ENCODE measurements around the gene CEP57. TPM values are rescaled to one million over a fixed set of nuclear protein-coding genes. Genes with fewer than 3 reads are reported as not detected.

CEP57 gene
- 82.9 TPM for total RNA-seq

- peak; percentile 98 for DNase-seq (ENCODE audit: low spot score)
Measured at GRCh38 chr11:95790123-95790932, at the start of gene CEP57. CEP57 (plus strand) TSS chr11:95790498; CDS start chr11:95790699, 201 bp downstream.

- no peak for DNase-seq (ENCODE audit: low spot score)
Measured at GRCh38 chr11:95750101-95750500, 40.2 kb upstream of the CEP57 start.

- no peak for DNase-seq (ENCODE audit: low spot score)
Measured at GRCh38 chr11:95751515-95751914, 38.8 kb upstream of the CEP57 start.

- DNase-seq (ENCODE audit: low spot score) = no peak
Measured at GRCh38 chr11:95760941-95761340, 29.4 kb upstream of the CEP57 start.

- DNase-seq (ENCODE audit: low spot score) = no peak
Measured at GRCh38 chr11:95762534-95762933, 27.8 kb upstream of the CEP57 start.

GRCh38 chr11:95764267-95764898 is 25.9 kb upstream of the CEP57 start:
- DNase-seq (ENCODE audit: low spot score) = no peak

- DNase-seq (ENCODE audit: low spot score) = no peak
Measured at GRCh38 chr11:95766701-95767100, 23.6 kb upstream of the CEP57 start.

- no peak for DNase-seq (ENCODE audit: low spot score)
Measured at GRCh38 chr11:95767498-95767897, 22.8 kb upstream of the CEP57 start.

GRCh38 chr11:95768521-95768920 is 21.8 kb upstream of the CEP57 start:
- DNase-seq (ENCODE audit: low spot score) = no peak

- no peak for DNase-seq (ENCODE audit: low spot score)
Measured at GRCh38 chr11:95776859-95777258, 13.4 kb upstream of the CEP57 start.

GRCh38 chr11:95778699-95779098 is 11.6 kb upstream of the CEP57 start:
- DNase-seq (ENCODE audit: low spot score) = no peak

- no peak for DNase-seq (ENCODE audit: low spot score)
Measured at GRCh38 chr11:95780544-95780943, 9.8 kb upstream of the CEP57 start.

GRCh38 chr11:95788921-95789505 is 1.3 kb upstream of the CEP57 start:
- DNase-seq (ENCODE audit: low spot score) = peak; percentile 10

GRCh38 chr11:95789506-95790122 is 684 bp upstream of the CEP57 start, which contains the start of gene FAM76B:
FAM76B (minus strand) TSS chr11:95789782; CDS start chr11:95789478, 304 bp downstream.
- DNase-seq (ENCODE audit: low spot score) = peak; percentile 98

GRCh38 chr11:95790933-95791708 is 823 bp downstream of the CEP57 start:
- peak; percentile 79 for DNase-seq (ENCODE audit: low spot score)

- DNase-seq (ENCODE audit: low spot score) = no peak
Measured at GRCh38 chr11:95791709-95792033, 1.4 kb downstream of the CEP57 start.

GRCh38 chr11:95792200-95792599 is 1.9 kb downstream of the CEP57 start:
- DNase-seq (ENCODE audit: low spot score) = no peak

GRCh38 chr11:95792700-95793099 is 2.4 kb downstream of the CEP57 start:
- no peak for DNase-seq (ENCODE audit: low spot score)

GRCh38 chr11:95793116-95793515 is 2.8 kb downstream of the CEP57 start:
- DNase-seq (ENCODE audit: low spot score) = no peak

- no peak for DNase-seq (ENCODE audit: low spot score)
Measured at GRCh38 chr11:95794086-95794485, 3.8 kb downstream of the CEP57 start.

- DNase-seq (ENCODE audit: low spot score) = peak; percentile 52
Measured at GRCh38 chr11:95795627-95796295, 5.5 kb downstream of the CEP57 start.
